Measurements from ENCODE around the gene ZNF3.

GRCh38 chr7:100102950-100103840 is 21.7 kb upstream of the ZNF3 start:
- TF ChIP-seq ZFP3 (CRISPR knock-in tag; IDR thresholded peaks at IDR 0.05) (no peak), POU6F1 (CRISPR knock-in tag; IDR thresholded peaks at IDR 0.05; ENCODE audit: borderline replicate concordance, low read depth) (no peak), OSR1 (CRISPR knock-in tag; IDR thresholded peaks at IDR 0.05) (no peak), ZNF565 (CRISPR knock-in tag; conservative IDR thresholded peaks at IDR 0.05; ENCODE audit: low read depth) (no peak), PATZ1 (CRISPR knock-in tag; IDR thresholded peaks at IDR 0.05; ENCODE audit: borderline replicate concordance) (no peak), PPARA (CRISPR knock-in tag; IDR thresholded peaks at IDR 0.05; ENCODE audit: borderline replicate concordance) (no peak), ZNF8 (CRISPR knock-in tag; IDR thresholded peaks at IDR 0.05) (no peak), CSDC2 (CRISPR knock-in tag; IDR thresholded peaks at IDR 0.05) (no peak), ZC3H10 (CRISPR knock-in tag; IDR thresholded peaks at IDR 0.05) (no peak), ZFP30 (CRISPR knock-in tag; IDR thresholded peaks at IDR 0.05) (no peak), ARNTL (CRISPR knock-in tag; IDR thresholded peaks at IDR 0.05; ENCODE audit: borderline replicate concordance, low read depth) (no peak), ESRRG (CRISPR knock-in tag; IDR thresholded peaks at IDR 0.05) (no peak), ISL1 (CRISPR knock-in tag; IDR thresholded peaks at IDR 0.05) (no peak)
- TF ChIP-seq, protein P1, sequence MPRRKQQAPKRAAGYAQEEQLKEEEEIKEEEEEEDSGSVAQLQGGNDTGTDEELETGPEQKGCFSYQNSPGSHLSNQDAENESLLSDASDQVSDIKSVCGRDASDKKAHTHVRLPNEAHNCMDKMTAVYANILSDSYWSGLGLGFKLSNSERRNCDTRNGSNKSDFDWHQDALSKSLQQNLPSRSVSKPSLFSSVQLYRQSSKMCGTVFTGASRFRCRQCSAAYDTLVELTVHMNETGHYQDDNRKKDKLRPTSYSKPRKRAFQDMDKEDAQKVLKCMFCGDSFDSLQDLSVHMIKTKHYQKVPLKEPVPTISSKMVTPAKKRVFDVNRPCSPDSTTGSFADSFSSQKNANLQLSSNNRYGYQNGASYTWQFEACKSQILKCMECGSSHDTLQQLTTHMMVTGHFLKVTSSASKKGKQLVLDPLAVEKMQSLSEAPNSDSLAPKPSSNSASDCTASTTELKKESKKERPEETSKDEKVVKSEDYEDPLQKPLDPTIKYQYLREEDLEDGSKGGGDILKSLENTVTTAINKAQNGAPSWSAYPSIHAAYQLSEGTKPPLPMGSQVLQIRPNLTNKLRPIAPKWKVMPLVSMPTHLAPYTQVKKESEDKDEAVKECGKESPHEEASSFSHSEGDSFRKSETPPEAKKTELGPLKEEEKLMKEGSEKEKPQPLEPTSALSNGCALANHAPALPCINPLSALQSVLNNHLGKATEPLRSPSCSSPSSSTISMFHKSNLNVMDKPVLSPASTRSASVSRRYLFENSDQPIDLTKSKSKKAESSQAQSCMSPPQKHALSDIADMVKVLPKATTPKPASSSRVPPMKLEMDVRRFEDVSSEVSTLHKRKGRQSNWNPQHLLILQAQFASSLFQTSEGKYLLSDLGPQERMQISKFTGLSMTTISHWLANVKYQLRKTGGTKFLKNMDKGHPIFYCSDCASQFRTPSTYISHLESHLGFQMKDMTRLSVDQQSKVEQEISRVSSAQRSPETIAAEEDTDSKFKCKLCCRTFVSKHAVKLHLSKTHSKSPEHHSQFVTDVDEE (CRISPR knock-in tag; IDR thresholded peaks at IDR 0.05), result no peak

All from SK-N-SH treated with all-trans-retinoic acid at 6 μM for 48 hours (cell line).